K562 treated with DMSO at 1 percent for 4 hours (cell line): Measurements from ENCODE around the gene RRAGA. TPM values are rescaled to one million over a fixed set of nuclear protein-coding genes. Genes with fewer than 3 reads are reported as not detected.

ENCODE experiments used
- total RNA-seq: library from RNA; unstranded; fragments of 300-600 nt; gene quantifications from 2 replicates; pipeline ENCODE4 v1.2.3, GENCODE V29; 2022; ENCODE audit not compliant: insufficient read depth

RRAGA gene, protein sequence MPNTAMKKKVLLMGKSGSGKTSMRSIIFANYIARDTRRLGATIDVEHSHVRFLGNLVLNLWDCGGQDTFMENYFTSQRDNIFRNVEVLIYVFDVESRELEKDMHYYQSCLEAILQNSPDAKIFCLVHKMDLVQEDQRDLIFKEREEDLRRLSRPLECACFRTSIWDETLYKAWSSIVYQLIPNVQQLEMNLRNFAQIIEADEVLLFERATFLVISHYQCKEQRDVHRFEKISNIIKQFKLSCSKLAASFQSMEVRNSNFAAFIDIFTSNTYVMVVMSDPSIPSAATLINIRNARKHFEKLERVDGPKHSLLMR
- 38.5 and 44.4 TPM in 2 replicates for total RNA-seq

DNA sequence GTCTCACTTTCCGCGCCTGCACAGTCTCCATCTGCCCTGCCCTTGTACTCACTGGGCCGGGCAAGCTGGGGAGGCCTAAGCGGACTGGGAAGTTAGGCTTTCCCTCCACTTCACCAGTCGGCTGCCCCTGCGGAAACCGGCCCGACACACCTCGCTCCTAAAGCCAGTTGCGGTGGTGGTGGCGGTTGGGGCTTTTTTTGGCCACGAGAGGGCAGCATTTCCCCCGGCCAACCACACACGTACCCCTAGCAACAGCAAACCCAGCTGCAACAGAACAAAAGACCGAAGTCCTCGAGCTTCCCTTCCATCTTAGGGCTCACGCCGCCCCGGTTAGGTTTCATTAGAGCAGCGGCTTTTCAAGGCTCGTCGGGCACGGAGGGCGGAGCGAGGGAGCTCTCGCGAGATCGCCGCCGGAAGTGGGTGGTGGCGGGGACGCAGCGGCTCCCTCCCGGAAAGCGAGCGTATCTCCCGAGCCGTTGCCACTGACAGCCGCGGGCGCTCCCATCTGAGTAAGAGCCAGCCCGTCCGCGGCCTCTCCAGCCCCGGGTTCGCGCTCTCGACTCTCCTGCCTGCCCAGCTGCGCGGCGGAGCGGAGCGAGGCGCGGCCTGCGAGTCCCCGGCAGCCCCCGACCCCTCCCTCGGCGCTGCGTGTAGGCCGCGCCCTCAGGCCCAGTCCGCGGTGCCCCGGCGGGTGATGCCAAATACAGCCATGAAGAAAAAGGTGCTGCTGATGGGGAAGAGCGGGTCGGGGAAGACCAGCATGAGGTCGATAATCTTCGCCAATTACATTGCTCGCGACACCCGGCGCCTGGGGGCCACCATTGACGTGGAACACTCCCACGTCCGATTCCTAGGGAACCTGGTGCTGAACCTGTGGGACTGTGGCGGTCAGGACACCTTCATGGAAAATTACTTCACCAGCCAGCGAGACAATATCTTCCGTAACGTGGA lies at the start of gene RRAGA:
Gene RRAGA (plus strand): TSS at position 462 of the 951 bp plus-strand sequence. CDS start 233 bp downstream, at position 695.

DNA sequence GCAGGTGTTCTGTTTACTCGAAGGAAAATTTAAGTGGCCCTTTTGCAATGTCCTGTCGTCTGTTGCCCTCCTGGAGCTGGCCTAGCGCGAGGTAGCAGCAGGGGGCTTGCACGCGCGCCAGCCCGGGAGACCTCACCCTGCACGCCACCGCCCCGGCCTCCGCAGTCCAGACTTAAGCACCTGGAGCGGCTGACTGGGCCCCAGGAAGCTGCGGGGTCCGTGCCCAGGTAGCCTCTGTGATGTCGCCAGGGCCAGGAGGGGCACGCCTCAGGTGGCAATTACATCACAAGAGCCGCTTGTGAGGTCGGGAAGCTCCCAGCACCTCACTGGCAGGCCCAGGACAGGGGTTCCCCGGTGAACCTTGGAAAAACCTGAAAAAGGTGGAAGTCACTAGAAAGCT lies 16.2 kb upstream of the RRAGA start, which contains the start of gene SAXO1:
Gene SAXO1 (minus strand): TSS at position 195 of the 400 bp plus-strand sequence. CDS start 301 bp downstream, outside the sequence.

Other genes with a start within 250 kb of the RRAGA start
- gene SAXO1, start 16.2 kb upstream of the RRAGA start, total RNA-seq: not detected in 2 replicates
- gene HAUS6, start 53.5 kb downstream of the RRAGA start, total RNA-seq: 9.3 and 10.5 TPM in 2 replicates
- 27.1 and 35.7 TPM in 2 replicates for gene PLIN2, start 78.1 kb downstream of the RRAGA start, total RNA-seq
- gene DENND4C, start 181.3 kb downstream of the RRAGA start, total RNA-seq: 7.6 and 9.5 TPM in 2 replicates